ENCODE measurements around the gene ADAMTS7. TPM values are rescaled to one million over a fixed set of nuclear protein-coding genes. Genes with fewer than 3 reads are reported as not detected.

The ADAMTS7 gene
- total RNA-seq, 1 donor from 2014 or later = 27.4 TPM

DNA sequence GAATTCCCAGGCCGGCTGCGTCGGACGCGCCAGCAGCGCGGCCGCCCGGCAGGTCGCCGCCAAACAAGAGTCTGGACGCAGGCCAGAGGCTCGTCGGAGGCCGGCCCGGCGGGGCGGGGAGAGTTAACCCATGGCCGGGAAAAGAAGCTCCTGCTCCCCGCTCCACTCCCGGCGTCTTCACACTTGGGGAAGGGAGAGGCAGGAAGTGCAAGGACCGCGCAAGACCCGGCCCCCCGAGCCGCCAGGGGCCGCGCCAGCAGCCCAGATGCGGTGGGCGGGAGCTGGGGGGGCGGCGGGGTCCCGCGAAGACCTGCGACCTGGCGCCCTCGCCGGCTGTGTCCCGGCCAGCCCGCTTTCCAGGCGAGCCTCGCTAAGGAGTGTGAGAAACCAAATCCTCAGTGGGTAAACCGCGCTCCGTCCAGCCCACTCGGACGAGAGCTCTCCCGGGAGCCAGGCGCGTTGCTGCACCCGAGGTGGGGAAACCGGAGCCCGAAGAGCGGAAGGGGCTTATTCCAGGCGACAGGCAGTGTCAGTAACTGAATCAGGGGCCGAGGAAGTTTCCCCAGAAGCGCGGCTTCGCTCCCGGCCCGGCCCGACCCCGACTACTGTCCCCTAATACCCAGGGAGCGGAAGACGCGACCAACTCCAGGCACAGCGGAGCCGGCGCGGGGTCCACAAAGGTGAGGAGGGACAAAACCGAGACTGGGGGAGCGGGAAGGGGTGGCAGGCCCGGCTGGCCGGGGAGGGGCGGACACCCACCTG is 721 bp downstream of the ADAMTS7 start:
- Histone ChIP-seq H3K4me3 (ENCODE audit: low read depth, low read length) (peak overlapping the region; percentile 77), H3K27me3 (ENCODE audit: control insufficient read depth, insufficient read depth, low read length) (no peaks in the 10 kb centered on the region), H3K36me3 (ENCODE audit: control insufficient read depth, insufficient read depth, low read length) (no peaks in the 10 kb centered on the region)
- TF ChIP-seq, protein P1, sequence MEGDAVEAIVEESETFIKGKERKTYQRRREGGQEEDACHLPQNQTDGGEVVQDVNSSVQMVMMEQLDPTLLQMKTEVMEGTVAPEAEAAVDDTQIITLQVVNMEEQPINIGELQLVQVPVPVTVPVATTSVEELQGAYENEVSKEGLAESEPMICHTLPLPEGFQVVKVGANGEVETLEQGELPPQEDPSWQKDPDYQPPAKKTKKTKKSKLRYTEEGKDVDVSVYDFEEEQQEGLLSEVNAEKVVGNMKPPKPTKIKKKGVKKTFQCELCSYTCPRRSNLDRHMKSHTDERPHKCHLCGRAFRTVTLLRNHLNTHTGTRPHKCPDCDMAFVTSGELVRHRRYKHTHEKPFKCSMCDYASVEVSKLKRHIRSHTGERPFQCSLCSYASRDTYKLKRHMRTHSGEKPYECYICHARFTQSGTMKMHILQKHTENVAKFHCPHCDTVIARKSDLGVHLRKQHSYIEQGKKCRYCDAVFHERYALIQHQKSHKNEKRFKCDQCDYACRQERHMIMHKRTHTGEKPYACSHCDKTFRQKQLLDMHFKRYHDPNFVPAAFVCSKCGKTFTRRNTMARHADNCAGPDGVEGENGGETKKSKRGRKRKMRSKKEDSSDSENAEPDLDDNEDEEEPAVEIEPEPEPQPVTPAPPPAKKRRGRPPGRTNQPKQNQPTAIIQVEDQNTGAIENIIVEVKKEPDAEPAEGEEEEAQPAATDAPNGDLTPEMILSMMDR (IDR thresholded peaks at IDR 0.05; ENCODE audit: insufficient read depth, low read length, poor library complexity, severe bottlenecking) = no peak
- DNase-seq (ENCODE audit: low read depth) = no peak

DNA sequence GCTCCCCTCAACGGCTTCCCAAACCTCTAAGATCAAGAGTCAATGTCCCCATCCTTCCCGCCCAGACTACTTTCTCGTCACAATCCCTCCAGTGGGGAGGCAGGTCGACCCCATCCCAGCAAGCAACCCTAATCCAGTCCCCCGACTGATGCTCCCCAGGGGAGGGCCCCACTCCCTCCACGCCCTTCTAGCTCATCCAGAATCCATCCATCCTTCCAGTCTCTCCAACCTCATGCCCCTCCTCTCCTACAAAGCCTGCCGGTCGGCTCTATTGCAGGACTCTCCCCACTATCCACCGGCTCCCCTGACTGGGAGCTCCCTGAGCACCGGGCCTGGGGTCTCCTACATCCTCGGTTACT is 1.3 kb downstream of the ADAMTS7 start:
- H3K4me3 ChIP-seq (ENCODE audit: low read depth, low read length) = peak overlapping the region; percentile 77
- TF ChIP-seq, protein P1 (IDR thresholded peaks at IDR 0.05; ENCODE audit: insufficient read depth, low read length, poor library complexity, severe bottlenecking) = no peak
- H3K27me3 ChIP-seq (ENCODE audit: control insufficient read depth, insufficient read depth, low read length) = no peaks in the 10 kb centered on the region
- DNase-seq (ENCODE audit: low read depth) = no peak
- no peaks in the 10 kb centered on the region for H3K36me3 ChIP-seq (ENCODE audit: control insufficient read depth, insufficient read depth, low read length)

DNA sequence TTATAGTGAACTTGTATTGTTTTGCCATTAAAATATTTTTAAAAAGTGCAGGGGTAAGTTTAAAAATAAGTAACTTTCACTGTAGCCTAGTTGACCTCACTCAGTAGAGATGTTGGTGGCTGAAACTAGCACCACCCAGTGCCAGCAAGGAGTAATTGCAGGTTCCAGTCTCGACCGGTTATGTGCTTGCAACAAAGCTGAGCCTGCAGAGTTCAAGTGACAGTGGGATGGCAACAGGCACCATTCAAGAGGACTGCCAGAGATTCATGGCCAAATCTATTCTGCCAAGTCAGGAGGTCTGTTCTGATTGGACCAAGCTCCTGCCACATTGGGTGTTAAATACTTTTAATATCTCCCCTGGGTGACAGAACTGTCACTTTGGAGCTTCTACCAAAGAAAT is 2.7 kb downstream of the ADAMTS7 start:
- TF ChIP-seq, protein P1 (IDR thresholded peaks at IDR 0.05; ENCODE audit: insufficient read depth, low read length, poor library complexity, severe bottlenecking) = peak; percentile 48
- H3K27me3 ChIP-seq (ENCODE audit: control insufficient read depth, insufficient read depth, low read length) = no peaks in the 10 kb centered on the region
- H3K36me3 ChIP-seq (ENCODE audit: control insufficient read depth, insufficient read depth, low read length) = no peaks in the 10 kb centered on the region
- no peak overlapping the region for H3K4me3 ChIP-seq (ENCODE audit: low read depth, low read length)
- no peak for DNase-seq (ENCODE audit: low read depth)

DNA sequence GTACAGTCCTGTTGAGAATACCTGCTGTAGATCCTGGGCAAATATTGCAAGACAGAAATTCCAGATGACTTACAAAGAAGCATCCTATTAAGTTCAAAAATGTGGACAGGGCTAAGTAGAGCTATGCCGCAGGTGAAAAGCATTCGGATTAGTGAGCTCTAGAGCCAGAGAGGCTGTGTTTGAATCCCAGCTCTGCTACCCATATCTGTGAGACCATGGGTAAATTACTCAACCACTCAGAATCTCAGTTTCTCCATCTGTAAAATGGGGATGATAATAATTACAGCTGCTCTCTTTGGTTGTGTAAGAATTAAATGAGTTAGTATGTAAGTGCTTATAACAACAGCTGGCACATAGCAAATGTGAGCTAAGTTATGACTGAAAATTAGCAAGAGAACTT is 3.9 kb downstream of the ADAMTS7 start:
- H3K27me3 ChIP-seq (ENCODE audit: control insufficient read depth, insufficient read depth, low read length) = no peaks in the 10 kb centered on the region
- TF ChIP-seq, protein P1 (IDR thresholded peaks at IDR 0.05; ENCODE audit: insufficient read depth, low read length, poor library complexity, severe bottlenecking) = no peak
- DNase-seq (ENCODE audit: low read depth) = no peak

DNA sequence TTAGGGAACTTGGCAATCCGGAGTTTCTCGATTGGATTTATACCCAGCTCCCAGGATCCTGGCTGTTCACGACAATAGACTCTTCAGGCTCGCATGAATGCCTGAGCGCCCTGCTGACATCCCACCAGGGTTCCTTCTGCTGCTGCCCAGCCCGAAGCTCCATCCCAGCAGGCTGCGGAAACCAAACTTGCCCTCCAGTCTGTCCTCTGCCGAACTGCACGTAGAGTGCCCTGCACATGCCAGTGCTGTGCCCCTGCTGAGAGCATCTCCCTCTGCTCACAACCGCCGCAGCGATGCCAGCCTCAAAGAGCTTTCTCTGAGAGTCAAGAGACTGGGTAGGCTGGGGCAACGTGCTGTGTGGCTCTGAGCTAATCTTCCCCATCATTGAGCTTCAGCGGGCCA is 6.9 kb downstream of the ADAMTS7 start:
- no peak for DNase-seq (ENCODE audit: low read depth)
- Histone ChIP-seq H3K4me3 (ENCODE audit: low read depth, low read length) (no peak overlapping the region), H3K27me3 (ENCODE audit: control insufficient read depth, insufficient read depth, low read length) (no peaks in the 10 kb centered on the region), H3K36me3 (ENCODE audit: control insufficient read depth, insufficient read depth, low read length) (no peaks in the 10 kb centered on the region)
- TF ChIP-seq, protein P1 (IDR thresholded peaks at IDR 0.05; ENCODE audit: insufficient read depth, low read length, poor library complexity, severe bottlenecking) = no peak

More for the DNA sequence above, 3.9 kb downstream of the ADAMTS7 start:
- no peaks in the 10 kb centered on the region for H3K36me3 ChIP-seq (ENCODE audit: control insufficient read depth, insufficient read depth, low read length)
- no peak overlapping the region for H3K4me3 ChIP-seq (ENCODE audit: low read depth, low read length)

DNA sequence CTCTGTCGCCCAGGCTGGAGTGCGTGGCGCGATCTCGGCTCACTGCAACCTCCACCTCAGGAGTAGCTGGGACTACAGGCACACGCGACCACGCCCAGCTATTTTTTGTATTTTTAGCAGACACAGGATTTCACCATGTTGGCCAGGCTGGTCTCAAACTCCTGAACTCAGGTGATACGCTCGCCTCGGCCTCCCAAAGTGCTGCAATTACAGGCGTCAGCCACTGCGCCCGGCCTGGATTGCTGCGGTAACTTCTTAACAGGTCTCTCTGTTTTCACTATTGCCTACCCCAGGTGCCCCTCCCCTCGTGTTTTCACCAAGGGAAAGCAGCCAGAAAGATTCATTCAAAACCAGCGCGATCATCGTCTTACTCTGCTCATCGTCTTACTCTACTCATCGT is 10.5 kb downstream of the ADAMTS7 start:
- TF ChIP-seq, protein P1 (IDR thresholded peaks at IDR 0.05; ENCODE audit: insufficient read depth, low read length, poor library complexity, severe bottlenecking) = no peak
- H3K4me3 ChIP-seq (ENCODE audit: low read depth, low read length) = no peak overlapping the region
- no peak for DNase-seq (ENCODE audit: low read depth)
- no peaks in the 10 kb centered on the region for H3K27me3 ChIP-seq (ENCODE audit: control insufficient read depth, insufficient read depth, low read length)
- peaks cover 2% of the 10 kb centered on the region for H3K36me3 ChIP-seq (ENCODE audit: control insufficient read depth, insufficient read depth, low read length)
